Neutrophil (primary cell): ENCODE data around the gene CFAP251.
"Not testable (repeated sequence)": the region's sequence is repeated elsewhere in the genome, so short reads cannot be mapped to it uniquely, and the experiment has no call there.

ENCODE experiments used
- H3K27ac ChIP-seq: fragments of 200-600 bp; sonication (generic); 2 replicates; pipeline ENCODE4 v1.5.1; 2016; ENCODE audit warnings: mild to moderate bottlenecking, moderate library complexity
- H3K27me3 ChIP-seq: fragments of 200-600 bp; sonication (generic); 2 replicates; pipeline ENCODE4 v1.6.0; 2016; ENCODE audit warnings: mild to moderate bottlenecking
- H3K36me3 ChIP-seq: fragments of 200-600 bp; sonication (generic); 2 replicates; pipeline ENCODE4 v1.5.1; 2017
- H3K4me1 ChIP-seq, 2 experiments: fragments of 200-600 bp in 1 of 2; sonication (generic) in 1 of 2; 1 replicate in 1 of 2; 2 replicates in 1 of 2; pipeline versions ENCODE4 v1.5.1 to v1.6.1; 2013 to 2016; ENCODE audit warnings: low read depth in 1 of 2, low read length in 1 of 2, mild to moderate bottlenecking in 1 of 2, moderate library complexity in 1 of 2; ENCODE audit not compliant: control insufficient read depth in 1 of 2, insufficient read depth in 1 of 2
- H3K4me3 ChIP-seq, 2 experiments: fragments of 200-600 bp in 1 of 2; sonication (generic) in 1 of 2; 1 replicate in 1 of 2; 2 replicates in 1 of 2; pipeline ENCODE4 v1.5.1; 2013 to 2016; ENCODE audit warnings: low read depth in 1 of 2, low read length in 1 of 2, mild to moderate bottlenecking in 1 of 2, moderate library complexity in 1 of 2
- H3K9me3 ChIP-seq: fragments of 200-600 bp; sonication (generic); 2 replicates; pipeline ENCODE4 v1.5.1; 2016
- CTCF ChIP-seq: fragments of 200-600 bp; sonication (generic); IDR thresholded peaks from 2 replicates; pipeline ENCODE4 v1.5.1; 2016; ENCODE audit warnings: antibody characterized with exemption

CFAP251 gene

DNA sequence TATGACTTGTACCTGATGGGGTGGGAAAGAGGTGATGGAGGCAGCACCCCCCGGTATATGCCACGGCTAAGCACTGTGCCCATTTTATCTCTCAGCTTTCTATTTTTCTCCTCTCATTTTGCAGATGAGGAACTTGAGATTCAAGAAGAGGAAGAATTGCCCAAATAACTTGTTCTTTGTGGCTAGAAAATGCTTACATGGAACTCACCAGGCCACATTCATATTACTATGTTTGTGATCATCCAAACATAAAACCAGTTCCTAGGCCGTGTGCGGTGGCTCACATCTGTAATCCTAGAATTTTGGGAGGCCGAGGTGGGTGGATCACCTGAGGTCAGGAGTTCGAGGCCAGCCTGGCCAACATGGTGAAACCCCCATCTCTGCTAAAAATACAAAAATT, 44.3 kb upstream of the CFAP251 start:
- H3K27ac ChIP-seq: peak overlapping the region; percentile 83
- TF ChIP-seq CTCF: no peak

DNA sequence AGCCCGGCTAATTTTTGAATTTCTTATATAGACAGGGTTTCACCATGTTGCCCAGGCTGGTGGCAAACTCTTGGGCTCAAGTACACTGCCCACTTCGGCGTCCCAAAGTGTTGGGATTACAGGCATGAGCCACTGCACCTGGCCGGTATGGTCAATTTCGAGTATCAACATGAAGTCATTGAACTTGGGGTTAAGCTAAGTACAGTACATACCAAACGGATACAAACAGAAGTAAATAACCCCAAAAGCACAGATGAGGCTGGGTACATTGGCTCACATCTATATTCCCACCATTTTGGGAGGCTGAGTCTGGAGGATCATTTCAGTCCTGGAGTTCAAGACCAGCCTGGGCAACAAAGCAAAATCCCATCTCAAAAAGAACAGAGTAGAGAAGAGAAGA, 42.8 kb upstream of the CFAP251 start:
- Histone ChIP-seq H3K9me3 (no peaks in the 10 kb centered on the region), H3K4me1 (peaks cover 54 to 55% of the 10 kb centered on the region in 2 experiments), H3K36me3 (no peaks in the 10 kb centered on the region), H3K4me3 (no peak overlapping the region), H3K27ac (peak overlapping the region; percentile 83), H3K27me3 (no peaks in the 10 kb centered on the region)
- TF ChIP-seq CTCF: no peak

More for the DNA sequence above, 44.3 kb upstream of the CFAP251 start:
- H3K4me1 ChIP-seq: peaks cover 54 to 55% of the 10 kb centered on the region in 2 experiments
- H3K27me3 ChIP-seq: no peaks in the 10 kb centered on the region
- no peaks in the 10 kb centered on the region for H3K9me3 ChIP-seq
- H3K4me3 ChIP-seq: peak overlapping the region in 1 of 2 experiments; percentile 18
- H3K36me3 ChIP-seq: no peaks in the 10 kb centered on the region

DNA sequence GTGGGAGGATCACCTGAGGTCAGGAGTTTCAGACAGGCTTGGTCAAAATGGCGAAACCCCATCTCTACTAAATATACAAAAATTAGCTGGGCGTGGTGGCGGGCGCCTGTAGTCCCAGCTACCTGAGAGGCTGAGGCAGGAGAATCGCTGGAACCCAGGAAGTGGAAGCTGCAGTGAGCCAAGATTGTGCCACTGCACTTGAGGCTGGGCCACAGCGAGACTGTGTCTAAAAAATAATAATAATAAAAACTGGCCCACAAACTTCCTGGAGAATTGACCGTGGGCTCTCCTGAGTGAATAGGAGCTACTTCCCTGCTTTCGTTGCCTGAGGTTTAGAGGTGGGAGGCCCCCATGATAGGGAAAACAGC, 42.3 kb upstream of the CFAP251 start:
- H3K36me3 ChIP-seq, H3K27me3 ChIP-seq, H3K9me3 ChIP-seq: not testable (repeated sequence)
- Histone ChIP-seq H3K4me1 (peaks cover 54 to 55% of the 10 kb centered on the region in 2 experiments), H3K4me3 (peak overlapping the region in 1 of 2 experiments; percentile 10), H3K27ac (peak overlapping the region; percentile 83)

DNA sequence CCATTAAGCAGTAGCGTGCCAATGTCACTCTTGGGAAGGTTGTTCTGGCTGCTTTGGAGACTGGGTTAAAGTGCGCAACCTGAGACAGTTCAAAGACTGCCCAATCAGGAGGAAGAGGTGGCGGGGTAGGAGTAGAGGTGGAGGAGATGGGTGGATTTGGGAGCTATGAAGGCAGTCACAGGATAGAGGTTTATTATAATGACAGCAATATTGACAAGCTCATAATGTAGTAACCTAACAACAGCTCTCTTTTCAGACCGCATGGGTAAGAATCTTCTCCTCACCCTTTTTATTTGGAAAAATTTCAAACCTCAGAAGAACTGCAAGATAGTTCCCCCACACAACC, 35.1 kb upstream of the CFAP251 start:
- no peak for TF ChIP-seq CTCF
- Histone ChIP-seq H3K9me3 (no peaks in the 10 kb centered on the region), H3K4me3 (no peak overlapping the region), H3K36me3 (no peaks in the 10 kb centered on the region), H3K4me1 (peaks cover 5 to 6% of the 10 kb centered on the region in 2 experiments), H3K27ac (no peak overlapping the region), H3K27me3 (no peaks in the 10 kb centered on the region)

DNA sequence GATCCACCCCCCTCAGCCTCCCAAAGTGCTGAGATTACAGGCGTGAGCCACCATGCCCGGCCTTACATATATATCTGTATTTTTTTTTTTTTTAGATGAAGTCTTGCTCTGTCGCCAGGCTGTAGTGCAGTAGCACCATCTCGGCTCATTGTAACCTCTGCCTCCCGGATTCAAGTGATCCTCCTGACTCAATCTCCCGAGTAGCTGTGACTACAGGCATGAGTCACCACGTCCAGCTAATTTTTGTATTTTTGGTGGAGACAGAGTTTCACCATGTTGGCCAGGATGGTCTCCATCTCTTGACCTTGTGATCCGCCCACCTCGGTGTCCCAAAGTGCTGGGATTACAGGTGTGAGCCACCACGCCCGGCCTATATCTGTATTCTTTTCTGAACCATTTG, 33.3 kb upstream of the CFAP251 start:
- H3K36me3 ChIP-seq, H3K4me3 ChIP-seq, H3K9me3 ChIP-seq, H3K27ac ChIP-seq, H3K27me3 ChIP-seq: not testable (repeated sequence)
- H3K4me1 ChIP-seq: peaks cover 20 to 24% of the 10 kb centered on the region in 2 experiments

- Histone ChIP-seq H3K36me3 (peaks cover 10% of the 10 kb centered on the region), H3K9me3 (no peaks in the 10 kb centered on the region), H3K27ac (peak overlapping the region; percentile 99), H3K27me3 (no peaks in the 10 kb centered on the region), H3K4me3 (peak overlapping the region; percentile 95 to 100), H3K4me1 (peaks cover 24 to 31% of the 10 kb centered on the region in 2 experiments)
- no peak for TF ChIP-seq CTCF
Measured at GRCh38 chr12:121888083-121888477, 30.3 kb upstream of the CFAP251 start.
